GM12874 (cell line): ENCODE results near the gene ARHGAP6.

Experiments used
- CTCF ChIP-seq: IDR thresholded peaks from 2 replicates; pipeline ENCODE4 v1.5.1; 2011; ENCODE audit warnings: low read depth, mild to moderate bottlenecking, control low read depth, low read length, moderate library complexity; ENCODE audit not compliant: insufficient read depth

Gene ARHGAP6

DNA sequence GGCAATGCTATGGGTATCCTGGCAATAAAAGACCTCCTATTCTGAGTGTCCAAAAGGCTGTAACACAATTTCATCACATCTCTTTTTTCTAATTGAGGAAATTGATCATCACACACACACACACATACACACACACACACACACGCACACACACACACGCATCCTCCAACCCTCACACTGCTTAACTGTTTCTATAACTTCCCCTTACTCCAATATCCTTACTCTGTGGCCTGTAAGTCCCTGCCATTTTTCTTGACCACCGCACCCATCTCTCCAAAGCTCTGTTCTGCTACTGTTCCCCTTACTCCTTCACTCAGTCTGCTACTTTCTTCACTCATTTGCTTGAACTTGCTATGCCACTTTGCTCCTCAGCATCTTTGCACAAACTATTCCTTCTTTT lies 256.9 kb downstream of the ARHGAP6 start:
- no peak for TF ChIP-seq CTCF

DNA sequence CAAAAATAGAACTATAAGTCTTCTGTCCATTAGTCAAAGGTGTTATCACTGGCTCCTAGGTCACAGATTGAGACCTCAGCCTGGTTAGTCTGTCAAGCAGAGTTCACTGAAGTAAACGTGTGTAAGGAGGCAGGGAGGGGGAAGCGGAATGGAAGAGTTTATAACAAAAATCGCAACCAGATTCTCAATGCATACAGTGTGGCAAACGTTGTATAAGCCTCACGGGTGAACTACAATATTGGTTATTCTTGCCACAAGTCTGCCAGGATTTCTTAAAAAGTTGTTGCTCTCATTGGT lies 257.7 kb downstream of the ARHGAP6 start:
- no peak for TF ChIP-seq CTCF

DNA sequence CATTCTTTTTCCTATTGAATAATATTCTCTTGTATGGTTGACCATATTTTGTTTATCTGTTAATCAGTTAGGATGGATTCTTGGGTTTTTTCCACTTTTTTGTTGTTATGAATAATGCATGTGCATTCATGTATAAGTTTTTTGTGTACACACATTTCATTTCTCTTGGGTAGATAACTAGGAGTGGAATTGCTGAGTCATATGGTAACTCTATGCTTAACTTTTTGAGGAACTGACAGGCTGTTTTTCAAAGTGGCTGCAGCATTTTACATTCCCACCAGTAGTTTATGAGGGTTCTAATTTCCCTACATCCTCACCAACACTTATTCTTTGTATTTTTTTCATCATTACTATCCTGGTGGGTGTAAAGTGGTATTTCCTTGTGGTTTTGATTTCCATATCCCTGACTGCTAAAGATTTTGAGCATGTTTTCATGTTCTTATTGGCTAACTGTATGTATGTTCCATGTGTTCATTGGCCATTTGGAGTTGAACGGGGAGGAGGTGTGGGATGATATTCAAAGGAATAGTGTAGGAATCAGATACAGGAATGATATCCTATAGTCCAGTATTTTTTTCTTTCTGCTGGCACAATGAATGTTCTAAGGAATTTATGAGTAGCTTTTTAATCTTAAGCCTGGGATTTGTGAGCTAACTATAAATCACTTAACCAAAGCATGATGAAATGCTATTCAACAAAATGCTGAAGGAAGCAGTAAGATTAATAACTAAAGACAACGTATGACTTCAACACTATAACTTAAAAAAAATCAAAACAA lies 258.2 kb downstream of the ARHGAP6 start:
- TF ChIP-seq CTCF = no peak

GRCh38 chrX:11406109-11406765 lies 259.5 kb downstream of the ARHGAP6 start:
- TF ChIP-seq CTCF = no peak

GRCh38 chrX:11403631-11404030 lies 262.1 kb downstream of the ARHGAP6 start:
- no peak for TF ChIP-seq CTCF

GRCh38 chrX:11401966-11402365 lies 263.8 kb downstream of the ARHGAP6 start:
- no peak for TF ChIP-seq CTCF

DNA sequence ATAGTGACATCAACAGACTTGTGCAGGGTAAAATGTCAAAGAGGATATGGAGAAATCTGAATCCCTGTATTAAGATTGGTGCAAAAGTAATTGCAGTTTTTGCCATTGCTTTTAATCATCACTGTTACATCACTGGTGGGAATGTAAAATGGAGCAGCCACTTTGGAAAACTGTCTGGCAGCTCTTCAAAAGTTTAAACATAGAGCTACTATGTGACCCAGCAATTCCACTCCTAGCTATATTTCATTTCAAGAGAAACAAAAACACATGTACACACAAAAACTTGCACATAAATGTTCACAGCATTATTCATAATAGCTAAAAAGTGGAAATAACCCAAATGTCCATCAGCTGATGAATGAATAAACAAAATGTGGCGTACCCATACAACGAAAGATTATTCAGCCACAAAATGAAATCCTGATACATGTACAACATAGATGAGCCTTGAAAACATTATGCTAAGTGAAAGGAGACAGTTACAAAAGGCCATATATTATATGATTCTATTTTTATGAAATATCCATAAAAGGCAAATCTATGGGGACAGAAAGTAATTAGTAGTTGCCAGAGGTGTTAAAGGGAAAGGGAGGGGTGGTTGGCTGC lies 266.1 kb downstream of the ARHGAP6 start:
- no peak for TF ChIP-seq CTCF
